SK-N-SH (cell line): ENCODE results near the gene PPDPF. TPM values are rescaled to one million over a fixed set of nuclear protein-coding genes. Genes with fewer than 3 reads are reported as not detected.

Experiments used
- CTCF ChIA-PET: fragments of 300-600, 350-600 bp; formaldehyde crosslinking; extraction: SDS; loops from one replicate; lab custom pipeline; 2021; lab: Yijun Ruan, JAX
- POLR2A ChIA-PET: fragments of 350-600 bp; sonication (Branson Sonifier 250); formaldehyde crosslinking; extraction: SDS; loops from one replicate; lab custom pipeline; 2020; ENCODE audit warnings: antibody characterized with exemption, inconsistent platforms; lab: Yijun Ruan, JAX
- DNase-seq: peaks from one replicate; pipeline ENCODE4 v3.0.0; 2012
- H2AFZ ChIP-seq: fragments of 200-600 bp; sonication (generic); 2 replicates; pipeline ENCODE4 v1.8.1; 2016; ENCODE audit warnings: antibody characterized with exemption, mild to moderate bottlenecking, low read depth
- H3F3A ChIP-seq: fragments of 200-600 bp; sonication (generic); replicated peaks from 2 replicates; pipeline ENCODE3; 2016; ENCODE audit warnings: antibody characterized with exemption, mild to moderate bottlenecking; ENCODE audit not compliant: insufficient read depth
- H3K27ac ChIP-seq, 2 experiments: fragments of 200-500 bp in 1 of 2; fragments of 200-600 bp in 1 of 2; sonication (Bioruptor generic) in 1 of 2; sonication (generic), shearing (Covaris generic) in 1 of 2; 2 replicates each; pipeline versions ENCODE4 v1.5.1 to v1.6.1; 2014 to 2016; ENCODE audit warnings: low read depth in 2 of 2, inconsistent platforms in 1 of 2, low read length in 1 of 2, mild to moderate bottlenecking in 1 of 2, mixed read lengths in 1 of 2
- H3K27me3 ChIP-seq: fragments of 200-600 bp; sonication (generic), shearing (Covaris generic); 2 replicates; pipeline ENCODE4 v1.6.1; 2016; ENCODE audit warnings: mixed run types; ENCODE audit not compliant: insufficient read depth
- H3K36me3 ChIP-seq, 2 experiments: fragments of 200-500 bp in 1 of 2; fragments of 200-600 bp in 1 of 2; sonication (Bioruptor generic) in 1 of 2; sonication (generic) in 1 of 2; replicated peaks in 1 of 2; 2 replicates each; pipeline versions ENCODE3 to v1.5.1; 2014 to 2016; ENCODE audit warnings: low read length in 1 of 2, mild to moderate bottlenecking in 1 of 2; ENCODE audit not compliant: insufficient read depth in 2 of 2, control insufficient read depth in 1 of 2
- H3K4me1 ChIP-seq, 2 experiments: fragments of 200-500 bp in 1 of 2; fragments of 200-600 bp in 1 of 2; sonication (Bioruptor generic) in 1 of 2; sonication (generic), shearing (Covaris generic) in 1 of 2; 2 replicates each; pipeline versions ENCODE4 v1.5.1 to v1.6.1; 2014 to 2016; ENCODE audit warnings: low read depth in 1 of 2, low read length in 1 of 2, mixed run types in 1 of 2; ENCODE audit not compliant: insufficient read depth in 2 of 2, control insufficient read depth in 1 of 2
- H3K4me2 ChIP-seq: fragments of 200-600 bp; sonication (generic), shearing (Covaris generic); 2 replicates; pipeline ENCODE4 v1.6.1; 2017; ENCODE audit warnings: mixed run types
- H3K4me3 ChIP-seq, 2 experiments: fragments of 200-500 bp in 1 of 2; fragments of 200-600 bp in 1 of 2; sonication (Bioruptor generic) in 1 of 2; sonication (generic), shearing (Covaris generic) in 1 of 2; 2 replicates each; pipeline versions ENCODE4 v1.5.1 to v1.8.1; 2014 to 2016; ENCODE audit warnings: low read depth in 2 of 2, inconsistent platforms in 1 of 2, low read length in 1 of 2, mild to moderate bottlenecking in 1 of 2, mixed read lengths in 1 of 2, moderate library complexity in 1 of 2
- H3K79me2 ChIP-seq: fragments of 200-600 bp; sonication (generic); 2 replicates; pipeline ENCODE4 v1.8.1; 2017; ENCODE audit warnings: mild to moderate bottlenecking; ENCODE audit not compliant: insufficient read depth
- H3K9ac ChIP-seq: fragments of 200-600 bp; sonication (generic); 2 replicates; pipeline ENCODE4 v1.6.1; 2017; ENCODE audit warnings: mixed run types
- H3K9me2 ChIP-seq: fragments of 200-600 bp; sonication (generic); 2 replicates; pipeline ENCODE4 v1.6.1; 2017; ENCODE audit warnings: mixed run types
- H3K9me3 ChIP-seq: fragments of 200-600 bp; sonication (generic); 2 replicates; pipeline ENCODE4 v1.6.1; 2017; ENCODE audit warnings: mixed run types, mild to moderate bottlenecking, moderate library complexity
- H4K20me1 ChIP-seq: fragments of 200-600 bp; sonication (generic); 2 replicates; pipeline ENCODE4 v1.6.1; 2017; ENCODE audit warnings: mild to moderate bottlenecking, mixed run types; ENCODE audit not compliant: insufficient read depth
- CHD2 ChIP-seq: fragments of 150-350 bp; IDR thresholded peaks from 2 replicates; pipeline ENCODE4 v1.6.1; 2018; ENCODE audit warnings: low read length; ENCODE audit not compliant: partially characterized antibody
- ELF1 ChIP-seq: IDR thresholded peaks from 2 replicates; pipeline ENCODE4 v1.4.0; 2012
- EZH2phosphoT487 ChIP-seq: fragments of 200-600 bp; sonication (generic); IDR thresholded peaks from 2 replicates; pipeline ENCODE4 v1.6.1; 2017; ENCODE audit warnings: low read depth, mixed run types, mild to moderate bottlenecking, antibody characterized with exemption, moderate library complexity, borderline replicate concordance
- FOXJ3 ChIP-seq: sonication (generic); formaldehyde crosslinking; IDR thresholded peaks from 2 replicates; pipeline ENCODE4 v1.5.1; 2020; ENCODE audit warnings: mild to moderate bottlenecking, missing genetic modification reagents
- FOXM1 ChIP-seq: IDR thresholded peaks from 2 replicates; pipeline ENCODE4 v1.4.0; 2012; ENCODE audit warnings: low read depth, mild to moderate bottlenecking
- GABPA ChIP-seq: IDR thresholded peaks from 2 replicates; pipeline ENCODE4 v1.4.0; 2012; ENCODE audit warnings: low read depth, mild to moderate bottlenecking
- JUND ChIP-seq: IDR thresholded peaks from 2 replicates; pipeline ENCODE4 v1.4.0; 2012
- RCOR1 ChIP-seq: fragments of 150-350 bp; IDR thresholded peaks from 2 replicates; pipeline ENCODE4 v1.6.1; 2017; ENCODE audit warnings: antibody characterized with exemption, low read length
- RXRA ChIP-seq: IDR thresholded peaks from 2 replicates; pipeline ENCODE4 v1.4.0; 2012; ENCODE audit warnings: low read depth, mild to moderate bottlenecking, borderline replicate concordance
- TAF1 ChIP-seq: IDR thresholded peaks from 2 replicates; pipeline ENCODE4 v1.6.1; 2012; ENCODE audit warnings: low read depth, mild to moderate bottlenecking, low read length, moderate library complexity, borderline replicate concordance
- TCF12 ChIP-seq: IDR thresholded peaks from 2 replicates; pipeline ENCODE4 v1.4.0; 2012
- TEAD4 ChIP-seq: IDR thresholded peaks from 2 replicates; pipeline ENCODE4 v1.4.0; 2012; ENCODE audit warnings: mild to moderate bottlenecking, borderline replicate concordance; ENCODE audit not compliant: insufficient read depth
- USF2 ChIP-seq: fragments of 150-350 bp; IDR thresholded peaks from 2 replicates; pipeline ENCODE4 v1.6.1; 2017; ENCODE audit warnings: antibody characterized with exemption, low read length, low read depth, borderline replicate concordance
- YY1 ChIP-seq: IDR thresholded peaks from 2 replicates; pipeline ENCODE4 v1.4.0; 2012; ENCODE audit warnings: low read depth, mild to moderate bottlenecking
- WGBS: methylation state at CpG from one replicate; pipeline ENCODE4 v1.1.6; 2017; ENCODE audit warnings: low lambda C conversion rate; 5-methylcytosine and 5-hydroxymethylcytosine counted together
- polyA plus RNA-seq, 3 experiments: library from polyadenylated mRNA; depleted of rRNA; stranded (reverse); fragments of >200 nt; gene quantifications; 2 replicates each; pipeline ENCODE4 v1.2.3, GENCODE V29; 2012
- TF ChIP-seq, protein P1 (sequence below): IDR thresholded peaks from 2 replicates; pipeline ENCODE4 v1.4.0; 2012; ENCODE audit warnings: low read depth, borderline replicate concordance
- TF ChIP-seq, protein P2 (sequence below): IDR thresholded peaks from 2 replicates; pipeline ENCODE4 v1.6.1; 2012; ENCODE audit warnings: mild to moderate bottlenecking, low read depth, low read length, moderate library complexity

Gene PPDPF
- polyA plus RNA-seq, 1 of the 3 experiments (the other 2 are of a cell fraction), result 71.4 TPM

DNA sequence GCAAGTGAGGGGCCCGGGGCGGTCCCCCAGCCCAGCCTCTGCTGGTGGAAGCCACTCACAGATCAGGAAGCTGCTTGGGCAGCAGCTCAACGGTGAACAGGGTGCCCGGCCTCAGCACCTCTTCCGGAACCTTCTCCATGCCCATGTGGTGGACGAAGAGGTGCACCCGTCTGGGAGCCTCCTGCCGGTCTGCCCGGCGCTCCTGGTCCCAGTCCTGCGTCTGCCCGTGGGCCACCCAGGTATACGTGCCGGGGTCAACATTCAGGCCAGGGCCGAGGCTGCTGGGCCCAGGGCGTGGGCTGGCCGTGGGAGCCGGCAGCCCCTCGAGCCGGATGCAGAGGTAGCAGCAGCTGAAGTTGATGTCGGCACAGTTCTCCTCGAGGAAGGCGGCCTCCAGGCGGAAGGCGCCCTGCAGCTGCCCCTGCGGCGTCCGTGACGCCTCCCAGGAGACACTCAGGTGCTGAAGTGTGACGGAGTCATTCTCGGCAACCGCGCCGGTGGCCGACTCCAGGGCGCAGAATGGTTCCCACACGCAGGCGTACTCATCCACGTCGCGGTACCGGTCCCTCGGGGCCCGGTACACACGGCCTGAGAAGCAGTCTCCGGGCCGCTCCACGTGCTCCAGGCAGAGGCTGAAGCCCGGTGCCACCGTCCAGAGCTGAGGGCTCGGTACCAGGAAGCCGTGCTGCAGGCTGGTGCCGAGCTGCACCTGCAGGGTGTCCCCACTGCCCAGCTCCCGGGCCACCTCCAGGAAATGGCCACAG is 42.1 kb downstream of the PPDPF start:
- no peak for TF ChIP-seq EZH2phosphoT487
- no peak for TF ChIP-seq USF2
- no peak for TF ChIP-seq RCOR1
- TF ChIP-seq GABPA, result no peak
- no peak for TF ChIP-seq CHD2
- TF ChIP-seq, protein P1, sequence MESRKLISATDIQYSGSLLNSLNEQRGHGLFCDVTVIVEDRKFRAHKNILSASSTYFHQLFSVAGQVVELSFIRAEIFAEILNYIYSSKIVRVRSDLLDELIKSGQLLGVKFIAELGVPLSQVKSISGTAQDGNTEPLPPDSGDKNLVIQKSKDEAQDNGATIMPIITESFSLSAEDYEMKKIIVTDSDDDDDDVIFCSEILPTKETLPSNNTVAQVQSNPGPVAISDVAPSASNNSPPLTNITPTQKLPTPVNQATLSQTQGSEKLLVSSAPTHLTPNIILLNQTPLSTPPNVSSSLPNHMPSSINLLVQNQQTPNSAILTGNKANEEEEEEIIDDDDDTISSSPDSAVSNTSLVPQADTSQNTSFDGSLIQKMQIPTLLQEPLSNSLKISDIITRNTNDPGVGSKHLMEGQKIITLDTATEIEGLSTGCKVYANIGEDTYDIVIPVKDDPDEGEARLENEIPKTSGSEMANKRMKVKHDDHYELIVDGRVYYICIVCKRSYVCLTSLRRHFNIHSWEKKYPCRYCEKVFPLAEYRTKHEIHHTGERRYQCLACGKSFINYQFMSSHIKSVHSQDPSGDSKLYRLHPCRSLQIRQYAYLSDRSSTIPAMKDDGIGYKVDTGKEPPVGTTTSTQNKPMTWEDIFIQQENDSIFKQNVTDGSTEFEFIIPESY, result no peak
- no peak for TF ChIP-seq JUND
- TF ChIP-seq FOXJ3 (CRISPR knock-in tag), result no peak
- H3K4me1 ChIP-seq, result no peaks in the 10 kb centered on the region
- DNase-seq, result no peak
- no peaks in the 10 kb centered on the region for H3K79me2 ChIP-seq
- H3K9ac ChIP-seq, result no peak overlapping the region
- peaks cover 0 to 33% of the 10 kb centered on the region in 2 experiments for H3K36me3 ChIP-seq
- WGBS, result 90% methylated on average over 6 of the region's 54 CpGs
- no peaks in the 10 kb centered on the region for H3K27me3 ChIP-seq
- H3K27ac ChIP-seq, result no peak overlapping the region
- ChIA-PET CTCF (interaction anchor here (1.1 to 2.5 kb wide), 3 partner anchors 25 to 212 kb away, joined by 3 to 10 read pairs (median 5); partner anchors contain the start of genes PPDPF and PTK6), POLR2A (no interaction called here)
- H2AFZ ChIP-seq, result no peak overlapping the region
- no peaks in the 10 kb centered on the region for H3K9me3 ChIP-seq
- no peaks in the 10 kb centered on the region for H3K9me2 ChIP-seq
- no peak overlapping the region for H3K4me2 ChIP-seq
- H3K4me3 ChIP-seq, result no peak overlapping the region
- no peaks in the 10 kb centered on the region for H3F3A ChIP-seq
- no peaks in the 10 kb centered on the region for H4K20me1 ChIP-seq

DNA sequence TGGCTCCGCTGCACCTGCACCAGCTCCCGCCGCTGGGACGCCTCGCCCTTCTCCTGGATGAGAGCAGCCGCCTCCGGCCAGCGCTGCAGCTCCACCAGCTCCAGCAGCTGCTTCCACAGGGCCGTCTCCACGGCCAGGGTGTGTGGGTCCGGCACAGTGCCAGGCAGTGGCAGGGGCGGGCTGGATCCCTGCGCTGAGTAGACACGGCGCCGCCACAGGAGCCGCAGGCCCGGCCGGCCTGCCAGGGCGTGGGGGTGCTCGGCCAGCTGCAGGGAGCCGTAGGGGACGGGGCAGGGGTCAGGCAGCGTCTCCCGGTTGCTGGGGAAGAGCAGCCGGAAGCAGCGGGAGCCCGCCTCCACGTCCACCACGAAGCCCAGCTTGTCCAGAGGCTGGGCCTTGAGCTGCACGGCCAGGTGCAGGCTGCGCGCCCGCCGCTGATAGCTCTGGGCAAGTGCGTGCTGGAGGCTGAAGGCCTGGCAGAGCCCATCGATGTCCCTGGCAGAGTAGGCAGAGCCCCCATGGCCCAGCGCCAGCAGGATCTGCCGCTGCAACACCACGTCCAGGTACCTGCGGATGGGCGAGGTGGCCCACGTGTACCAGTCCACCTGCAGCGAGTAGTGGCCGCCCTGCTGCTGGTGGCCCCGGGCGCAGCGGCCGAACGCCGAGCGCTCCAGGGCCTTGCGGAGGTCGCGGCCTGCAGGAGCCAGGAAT is 42.8 kb downstream of the PPDPF start:
- Histone ChIP-seq H3K36me3 (peaks cover 0 to 35% of the 10 kb centered on the region in 2 experiments), H3K4me2 (no peak overlapping the region), H3K27ac (no peak overlapping the region), H3K79me2 (no peaks in the 10 kb centered on the region), H3F3A (no peaks in the 10 kb centered on the region), H4K20me1 (no peaks in the 10 kb centered on the region), H3K9me3 (no peaks in the 10 kb centered on the region), H2AFZ (no peak overlapping the region), H3K27me3 (no peaks in the 10 kb centered on the region), H3K4me3 (no peak overlapping the region), H3K4me1 (no peaks in the 10 kb centered on the region), H3K9me2 (no peaks in the 10 kb centered on the region), H3K9ac (no peak overlapping the region)
- ChIA-PET POLR2A (no interaction called here), CTCF (interaction anchor here (1.1 to 2.5 kb wide), 2 partner anchors 25 to 42 kb away, joined by 3 to 10 read pairs; partner anchors contain the start of genes PPDPF and PTK6)
- 92% methylated on average over 2 of the region's 55 CpGs for WGBS
- DNase-seq, result no peak
- TF ChIP-seq TEAD4 (no peak), JUND (no peak), TAF1 (no peak), RXRA (no peak), FOXM1 (no peak), YY1 (no peak), TCF12 (no peak), ELF1 (no peak)
- TF ChIP-seq, protein P2, sequence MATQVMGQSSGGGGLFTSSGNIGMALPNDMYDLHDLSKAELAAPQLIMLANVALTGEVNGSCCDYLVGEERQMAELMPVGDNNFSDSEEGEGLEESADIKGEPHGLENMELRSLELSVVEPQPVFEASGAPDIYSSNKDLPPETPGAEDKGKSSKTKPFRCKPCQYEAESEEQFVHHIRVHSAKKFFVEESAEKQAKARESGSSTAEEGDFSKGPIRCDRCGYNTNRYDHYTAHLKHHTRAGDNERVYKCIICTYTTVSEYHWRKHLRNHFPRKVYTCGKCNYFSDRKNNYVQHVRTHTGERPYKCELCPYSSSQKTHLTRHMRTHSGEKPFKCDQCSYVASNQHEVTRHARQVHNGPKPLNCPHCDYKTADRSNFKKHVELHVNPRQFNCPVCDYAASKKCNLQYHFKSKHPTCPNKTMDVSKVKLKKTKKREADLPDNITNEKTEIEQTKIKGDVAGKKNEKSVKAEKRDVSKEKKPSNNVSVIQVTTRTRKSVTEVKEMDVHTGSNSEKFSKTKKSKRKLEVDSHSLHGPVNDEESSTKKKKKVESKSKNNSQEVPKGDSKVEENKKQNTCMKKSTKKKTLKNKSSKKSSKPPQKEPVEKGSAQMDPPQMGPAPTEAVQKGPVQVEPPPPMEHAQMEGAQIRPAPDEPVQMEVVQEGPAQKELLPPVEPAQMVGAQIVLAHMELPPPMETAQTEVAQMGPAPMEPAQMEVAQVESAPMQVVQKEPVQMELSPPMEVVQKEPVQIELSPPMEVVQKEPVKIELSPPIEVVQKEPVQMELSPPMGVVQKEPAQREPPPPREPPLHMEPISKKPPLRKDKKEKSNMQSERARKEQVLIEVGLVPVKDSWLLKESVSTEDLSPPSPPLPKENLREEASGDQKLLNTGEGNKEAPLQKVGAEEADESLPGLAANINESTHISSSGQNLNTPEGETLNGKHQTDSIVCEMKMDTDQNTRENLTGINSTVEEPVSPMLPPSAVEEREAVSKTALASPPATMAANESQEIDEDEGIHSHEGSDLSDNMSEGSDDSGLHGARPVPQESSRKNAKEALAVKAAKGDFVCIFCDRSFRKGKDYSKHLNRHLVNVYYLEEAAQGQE, result no peak
- TF ChIP-seq, protein P1, result no peak
